ENCODE data around the gene NUP98.

DNA sequence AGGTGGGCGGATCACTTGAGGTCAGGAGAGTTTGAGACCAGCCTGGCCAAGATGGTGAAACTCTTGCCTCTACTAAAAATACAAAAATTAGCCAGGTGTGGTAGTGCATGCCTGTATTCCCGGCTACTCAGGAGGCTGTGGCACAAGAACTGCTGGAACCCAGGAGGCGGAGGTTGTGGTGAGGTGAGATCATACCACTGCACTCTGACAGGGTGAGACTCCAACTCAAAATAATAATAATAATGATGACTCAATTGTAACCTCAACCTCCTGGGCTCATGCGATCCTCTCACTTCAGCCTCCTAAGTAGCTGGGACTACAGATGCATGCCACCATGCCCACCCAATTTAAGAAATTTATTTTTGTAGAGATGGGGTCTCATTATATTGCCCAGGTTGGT, 110.6 kb downstream of the NUP98 start:
- TF ChIP-seq POLR2A (IDR thresholded peaks at IDR 0.05; ENCODE audit: borderline replicate concordance, extremely low read depth, insufficient read depth, insufficient read length) (no peak), FOSL1 (IDR thresholded peaks at IDR 0.05; ENCODE audit: low read depth) (no peak), JUND (IDR thresholded peaks at IDR 0.05) (no peak), EGR1 (IDR thresholded peaks at IDR 0.05; ENCODE audit: low read depth) (no peak), POLR2AphosphoS5 (IDR thresholded peaks at IDR 0.05; ENCODE audit: low read depth, low read length) (no peak), SRF (IDR thresholded peaks at IDR 0.05; ENCODE audit: low read depth) (no peak), CEBPB (IDR thresholded peaks at IDR 0.05; ENCODE audit: low read depth) (no peak), YY1 (IDR thresholded peaks at IDR 0.05; ENCODE audit: extremely low read depth, insufficient replicate concordance, low read depth, low read length) (no peak)
- TF ChIP-seq, protein P1, sequence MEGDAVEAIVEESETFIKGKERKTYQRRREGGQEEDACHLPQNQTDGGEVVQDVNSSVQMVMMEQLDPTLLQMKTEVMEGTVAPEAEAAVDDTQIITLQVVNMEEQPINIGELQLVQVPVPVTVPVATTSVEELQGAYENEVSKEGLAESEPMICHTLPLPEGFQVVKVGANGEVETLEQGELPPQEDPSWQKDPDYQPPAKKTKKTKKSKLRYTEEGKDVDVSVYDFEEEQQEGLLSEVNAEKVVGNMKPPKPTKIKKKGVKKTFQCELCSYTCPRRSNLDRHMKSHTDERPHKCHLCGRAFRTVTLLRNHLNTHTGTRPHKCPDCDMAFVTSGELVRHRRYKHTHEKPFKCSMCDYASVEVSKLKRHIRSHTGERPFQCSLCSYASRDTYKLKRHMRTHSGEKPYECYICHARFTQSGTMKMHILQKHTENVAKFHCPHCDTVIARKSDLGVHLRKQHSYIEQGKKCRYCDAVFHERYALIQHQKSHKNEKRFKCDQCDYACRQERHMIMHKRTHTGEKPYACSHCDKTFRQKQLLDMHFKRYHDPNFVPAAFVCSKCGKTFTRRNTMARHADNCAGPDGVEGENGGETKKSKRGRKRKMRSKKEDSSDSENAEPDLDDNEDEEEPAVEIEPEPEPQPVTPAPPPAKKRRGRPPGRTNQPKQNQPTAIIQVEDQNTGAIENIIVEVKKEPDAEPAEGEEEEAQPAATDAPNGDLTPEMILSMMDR (IDR thresholded peaks at IDR 0.05 in 2 of 3, conservative IDR thresholded peaks at IDR 0.05 in 1 of 3; ENCODE audit: borderline replicate concordance in 1 of 3, insufficient read depth in 1 of 3, low read depth in 2 of 3, low read length in 2 of 3) = no peak
- TF ChIP-seq, protein P2, sequence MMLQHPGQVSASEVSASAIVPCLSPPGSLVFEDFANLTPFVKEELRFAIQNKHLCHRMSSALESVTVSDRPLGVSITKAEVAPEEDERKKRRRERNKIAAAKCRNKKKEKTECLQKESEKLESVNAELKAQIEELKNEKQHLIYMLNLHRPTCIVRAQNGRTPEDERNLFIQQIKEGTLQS (IDR thresholded peaks at IDR 0.05) = no peak
- TF ChIP-seq, protein P3, sequence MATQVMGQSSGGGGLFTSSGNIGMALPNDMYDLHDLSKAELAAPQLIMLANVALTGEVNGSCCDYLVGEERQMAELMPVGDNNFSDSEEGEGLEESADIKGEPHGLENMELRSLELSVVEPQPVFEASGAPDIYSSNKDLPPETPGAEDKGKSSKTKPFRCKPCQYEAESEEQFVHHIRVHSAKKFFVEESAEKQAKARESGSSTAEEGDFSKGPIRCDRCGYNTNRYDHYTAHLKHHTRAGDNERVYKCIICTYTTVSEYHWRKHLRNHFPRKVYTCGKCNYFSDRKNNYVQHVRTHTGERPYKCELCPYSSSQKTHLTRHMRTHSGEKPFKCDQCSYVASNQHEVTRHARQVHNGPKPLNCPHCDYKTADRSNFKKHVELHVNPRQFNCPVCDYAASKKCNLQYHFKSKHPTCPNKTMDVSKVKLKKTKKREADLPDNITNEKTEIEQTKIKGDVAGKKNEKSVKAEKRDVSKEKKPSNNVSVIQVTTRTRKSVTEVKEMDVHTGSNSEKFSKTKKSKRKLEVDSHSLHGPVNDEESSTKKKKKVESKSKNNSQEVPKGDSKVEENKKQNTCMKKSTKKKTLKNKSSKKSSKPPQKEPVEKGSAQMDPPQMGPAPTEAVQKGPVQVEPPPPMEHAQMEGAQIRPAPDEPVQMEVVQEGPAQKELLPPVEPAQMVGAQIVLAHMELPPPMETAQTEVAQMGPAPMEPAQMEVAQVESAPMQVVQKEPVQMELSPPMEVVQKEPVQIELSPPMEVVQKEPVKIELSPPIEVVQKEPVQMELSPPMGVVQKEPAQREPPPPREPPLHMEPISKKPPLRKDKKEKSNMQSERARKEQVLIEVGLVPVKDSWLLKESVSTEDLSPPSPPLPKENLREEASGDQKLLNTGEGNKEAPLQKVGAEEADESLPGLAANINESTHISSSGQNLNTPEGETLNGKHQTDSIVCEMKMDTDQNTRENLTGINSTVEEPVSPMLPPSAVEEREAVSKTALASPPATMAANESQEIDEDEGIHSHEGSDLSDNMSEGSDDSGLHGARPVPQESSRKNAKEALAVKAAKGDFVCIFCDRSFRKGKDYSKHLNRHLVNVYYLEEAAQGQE (IDR thresholded peaks at IDR 0.05; ENCODE audit: low read depth) = no peak

Data from HCT116 (cell line).